Stromal cell of bone marrow (primary cell): ENCODE measurements around the gene ADAM12.

Experiments
- DNase-seq: peaks from one replicate; pipeline ENCODE4 v3.0.0-alpha.2; 2012; ENCODE audit warnings: low read depth

The ADAM12 gene, protein sequence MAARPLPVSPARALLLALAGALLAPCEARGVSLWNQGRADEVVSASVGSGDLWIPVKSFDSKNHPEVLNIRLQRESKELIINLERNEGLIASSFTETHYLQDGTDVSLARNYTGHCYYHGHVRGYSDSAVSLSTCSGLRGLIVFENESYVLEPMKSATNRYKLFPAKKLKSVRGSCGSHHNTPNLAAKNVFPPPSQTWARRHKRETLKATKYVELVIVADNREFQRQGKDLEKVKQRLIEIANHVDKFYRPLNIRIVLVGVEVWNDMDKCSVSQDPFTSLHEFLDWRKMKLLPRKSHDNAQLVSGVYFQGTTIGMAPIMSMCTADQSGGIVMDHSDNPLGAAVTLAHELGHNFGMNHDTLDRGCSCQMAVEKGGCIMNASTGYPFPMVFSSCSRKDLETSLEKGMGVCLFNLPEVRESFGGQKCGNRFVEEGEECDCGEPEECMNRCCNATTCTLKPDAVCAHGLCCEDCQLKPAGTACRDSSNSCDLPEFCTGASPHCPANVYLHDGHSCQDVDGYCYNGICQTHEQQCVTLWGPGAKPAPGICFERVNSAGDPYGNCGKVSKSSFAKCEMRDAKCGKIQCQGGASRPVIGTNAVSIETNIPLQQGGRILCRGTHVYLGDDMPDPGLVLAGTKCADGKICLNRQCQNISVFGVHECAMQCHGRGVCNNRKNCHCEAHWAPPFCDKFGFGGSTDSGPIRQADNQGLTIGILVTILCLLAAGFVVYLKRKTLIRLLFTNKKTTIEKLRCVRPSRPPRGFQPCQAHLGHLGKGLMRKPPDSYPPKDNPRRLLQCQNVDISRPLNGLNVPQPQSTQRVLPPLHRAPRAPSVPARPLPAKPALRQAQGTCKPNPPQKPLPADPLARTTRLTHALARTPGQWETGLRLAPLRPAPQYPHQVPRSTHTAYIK

GRCh38 chr10:126387931-126388911, at the start of gene ADAM12:
TSS of gene ADAM12 (minus strand) at chr10:126388477. CDS start at chr10:126388145, 332 bp downstream.
- peak; percentile 70 for DNase-seq

DNA sequence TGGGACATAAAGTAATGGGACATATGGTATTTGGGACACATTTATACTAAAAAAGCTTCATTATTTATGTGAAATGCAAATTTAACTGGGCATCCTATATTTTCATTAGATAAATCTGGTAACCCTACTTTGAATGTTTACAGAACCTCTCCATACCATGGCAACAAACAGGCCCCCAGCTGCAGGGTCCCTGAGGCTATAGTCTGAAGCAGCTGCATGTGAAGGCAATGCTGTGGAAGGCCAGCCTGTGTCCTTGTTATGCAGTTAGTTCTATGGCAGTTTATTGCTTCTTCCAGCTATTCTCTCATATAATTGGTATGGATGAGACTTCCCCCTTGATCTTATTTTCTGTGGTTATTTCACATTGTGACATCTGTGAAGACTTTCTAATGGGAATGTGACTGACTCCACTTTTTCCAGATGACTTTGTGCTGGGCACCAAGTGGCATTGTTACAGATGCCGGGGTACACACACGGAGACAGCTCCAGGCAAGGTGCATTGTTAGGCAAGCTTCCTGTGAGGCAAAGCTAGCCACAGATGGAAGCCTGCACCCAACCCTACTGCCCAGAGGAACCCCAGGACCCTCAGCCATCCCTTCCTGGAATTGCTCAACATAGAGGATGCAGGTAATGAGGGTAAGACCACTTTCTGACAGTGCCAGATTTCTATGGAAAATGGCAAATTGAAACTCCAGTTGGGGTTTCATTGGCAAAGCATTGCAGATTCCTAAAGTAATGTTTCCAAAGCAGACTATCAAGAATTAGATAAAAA, 49.5 kb upstream of the ADAM12 start:
- no peak for DNase-seq

DNA sequence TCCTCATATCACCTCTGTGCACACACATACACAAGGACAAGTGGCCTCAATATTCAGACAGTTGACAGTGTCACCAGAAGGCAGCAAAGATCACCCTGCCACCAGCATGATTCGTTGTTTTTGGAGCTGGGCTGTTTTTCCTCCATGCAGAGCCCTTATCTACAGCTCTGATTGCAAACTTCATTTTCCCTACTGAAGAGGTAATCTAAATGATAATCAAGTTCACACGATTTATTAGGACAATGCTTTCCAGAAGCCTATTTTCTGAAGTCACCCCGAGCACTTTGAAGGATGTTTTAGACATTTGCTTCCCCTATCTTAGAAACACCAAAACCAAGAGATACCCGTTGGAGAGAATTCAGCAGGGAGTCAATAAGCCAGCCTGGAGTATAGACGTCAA, 46.0 kb upstream of the ADAM12 start:
- no peak for DNase-seq

DNA sequence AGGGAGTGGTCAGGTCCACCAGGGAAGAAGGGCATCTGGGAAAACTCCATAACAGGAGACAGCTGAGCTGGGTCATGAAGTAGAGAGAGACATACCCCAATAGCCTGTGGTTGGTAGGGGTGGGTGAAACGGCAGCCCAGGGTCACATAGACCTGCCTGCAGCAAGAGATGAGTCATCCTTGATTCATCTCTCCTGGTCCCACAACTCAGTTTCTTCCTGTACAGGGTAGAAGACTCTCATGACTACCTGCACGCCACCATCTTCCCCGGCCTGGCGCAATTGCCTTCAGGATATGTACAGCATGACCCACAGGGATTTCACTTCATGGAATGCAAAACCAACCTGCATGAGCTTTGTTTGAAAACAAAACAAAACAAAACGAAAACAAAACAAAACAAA, 45.1 kb upstream of the ADAM12 start:
- no peak for DNase-seq

GRCh38 chr10:126432507-126432906, 44.2 kb upstream of the ADAM12 start:
- no peak for DNase-seq

GRCh38 chr10:126431816-126432215, 43.5 kb upstream of the ADAM12 start:
- DNase-seq, result no peak

DNA sequence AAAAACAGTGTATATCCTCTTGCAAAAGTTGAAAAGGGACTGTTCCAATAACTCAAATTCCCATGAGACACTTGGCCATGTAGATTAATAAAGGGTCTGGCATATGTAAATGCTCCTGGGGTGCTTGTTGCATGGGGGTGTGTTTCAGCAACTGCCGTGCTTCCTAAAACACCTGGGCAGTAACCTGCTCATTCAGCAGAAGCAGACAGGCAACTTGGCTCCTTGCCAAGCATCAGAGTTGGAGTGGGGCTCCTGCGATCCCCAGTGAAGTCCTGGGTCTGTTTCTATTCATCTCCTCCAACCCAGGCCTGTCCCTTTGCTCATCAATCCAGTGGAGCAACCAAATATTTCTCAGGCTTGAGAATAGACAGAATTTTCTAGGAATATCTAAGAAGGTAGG, 42.2 kb upstream of the ADAM12 start:
- DNase-seq, result no peak

GRCh38 chr10:126429275-126429674, 41.0 kb upstream of the ADAM12 start:
- no peak for DNase-seq

- no peak for DNase-seq
Measured at GRCh38 chr10:126425489-126426065, 37.3 kb upstream of the ADAM12 start.

- DNase-seq, result no peak
Measured at GRCh38 chr10:126425032-126425431, 36.8 kb upstream of the ADAM12 start.

- no peak for DNase-seq
Measured at GRCh38 chr10:126423732-126424491, 35.6 kb upstream of the ADAM12 start.

GRCh38 chr10:126422567-126422966, 34.3 kb upstream of the ADAM12 start:
- DNase-seq, result no peak

DNA sequence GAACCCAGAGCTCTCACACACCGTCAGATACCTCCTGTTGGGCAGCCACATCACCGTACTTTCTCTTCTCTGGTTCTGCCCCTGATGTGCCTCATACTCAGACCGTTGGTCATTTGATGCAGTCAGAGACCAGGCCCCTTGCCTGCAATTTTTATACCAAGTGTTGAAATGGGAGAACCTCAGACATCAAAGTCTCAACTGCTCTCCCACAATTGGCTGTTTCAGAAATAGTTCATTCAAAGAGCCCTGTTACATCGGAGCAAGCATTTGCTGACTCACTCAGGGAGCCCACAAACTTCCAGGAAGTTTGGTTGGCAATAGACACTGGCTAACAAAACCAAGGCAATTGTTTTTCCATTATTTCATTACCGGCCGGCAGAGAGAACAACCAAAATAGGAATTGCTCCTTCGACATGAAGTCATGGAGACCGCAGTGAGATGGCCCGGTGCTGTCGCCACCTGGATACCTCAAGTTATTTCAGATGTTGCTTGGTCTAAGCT, 33.5 kb upstream of the ADAM12 start:
- DNase-seq, result peak; percentile 99

DNA sequence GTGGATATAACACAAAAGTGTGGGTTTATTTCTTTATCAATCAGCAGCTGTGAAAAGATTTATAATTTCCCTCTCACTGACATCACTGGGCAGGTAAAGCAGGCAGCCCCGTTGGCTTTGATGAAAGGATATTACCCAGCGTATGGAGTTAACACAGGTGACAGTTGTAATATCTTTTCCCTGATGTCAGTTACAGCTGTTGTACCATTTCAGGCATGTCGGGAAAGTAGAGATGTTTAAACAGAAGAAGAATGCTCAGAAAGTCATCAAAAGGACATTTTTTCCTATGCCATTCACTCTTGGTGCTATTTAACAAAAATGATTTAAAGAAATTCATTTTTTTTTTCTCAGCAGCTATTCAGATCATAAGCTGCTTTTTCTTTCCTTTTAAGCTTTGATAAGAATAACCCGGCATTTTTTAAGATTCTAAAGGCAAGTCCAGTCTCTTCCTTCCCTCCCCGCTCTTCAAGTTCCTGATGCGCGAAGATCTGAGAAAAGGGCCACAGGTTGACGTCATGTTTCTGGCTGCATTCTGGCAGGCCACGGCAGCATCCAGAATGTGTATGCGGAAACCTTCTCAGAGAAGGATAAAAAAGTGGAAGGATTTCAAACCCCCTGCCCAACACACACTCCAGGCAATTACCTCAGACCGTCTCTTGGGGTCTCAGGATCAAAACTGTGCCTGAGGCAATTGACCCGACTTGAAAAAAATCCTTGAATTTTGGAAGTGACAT, 32.5 kb upstream of the ADAM12 start:
- DNase-seq, result no peak

- no peak for DNase-seq
Measured at GRCh38 chr10:126417220-126417825, 29.0 kb upstream of the ADAM12 start.

DNA sequence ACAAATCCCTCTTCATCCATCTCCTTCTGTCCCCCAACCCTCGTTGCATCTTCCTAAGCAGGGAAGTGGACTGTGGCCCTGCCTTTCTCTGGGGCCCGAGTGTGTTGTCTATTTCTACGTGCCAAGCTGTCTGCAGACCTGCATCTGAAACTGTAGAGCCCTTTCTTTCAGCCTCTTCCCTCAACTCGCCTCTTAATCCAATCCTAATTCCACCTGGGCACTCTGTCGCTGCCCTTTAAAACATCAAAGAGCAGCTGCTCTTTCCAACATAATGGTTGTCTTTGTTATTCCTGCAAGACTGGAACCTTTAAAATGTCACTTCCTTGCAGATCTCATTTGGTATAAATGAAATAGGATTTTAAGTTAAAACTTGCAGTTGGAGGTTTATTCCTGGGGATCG, 21.5 kb upstream of the ADAM12 start:
- DNase-seq, result no peak

DNA sequence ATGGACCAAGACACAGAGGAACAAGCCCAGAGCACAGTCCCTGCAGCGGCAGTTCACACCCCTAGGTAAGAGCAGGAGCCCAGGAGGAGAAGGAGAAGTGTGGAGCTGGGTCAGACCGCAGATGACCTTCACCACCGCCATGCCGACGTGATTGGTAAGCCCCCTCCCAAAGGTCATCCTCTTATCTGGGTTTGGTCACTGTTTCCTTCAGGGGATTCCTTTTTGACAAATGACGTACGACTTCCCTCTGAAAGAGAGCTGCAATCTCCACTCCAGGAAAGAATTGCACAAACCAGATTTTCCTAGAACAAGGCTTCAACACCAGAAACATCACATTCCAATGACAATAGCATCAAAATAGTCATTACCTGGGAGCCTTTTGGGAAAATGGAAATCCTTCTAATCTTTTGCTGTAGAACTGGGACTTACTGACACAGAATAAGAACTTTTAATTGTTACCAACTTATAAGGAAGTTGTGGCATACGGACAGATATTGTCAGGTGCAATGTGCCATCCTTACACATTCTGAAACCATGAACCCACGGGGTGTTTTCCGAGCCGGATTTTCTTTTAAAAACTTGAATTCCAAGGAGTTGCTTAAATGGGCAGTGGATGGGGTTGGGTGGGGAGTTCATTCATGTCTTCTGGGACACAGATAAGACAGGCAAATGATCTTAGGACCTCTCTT, 20.8 kb upstream of the ADAM12 start:
- DNase-seq, result no peak

DNA sequence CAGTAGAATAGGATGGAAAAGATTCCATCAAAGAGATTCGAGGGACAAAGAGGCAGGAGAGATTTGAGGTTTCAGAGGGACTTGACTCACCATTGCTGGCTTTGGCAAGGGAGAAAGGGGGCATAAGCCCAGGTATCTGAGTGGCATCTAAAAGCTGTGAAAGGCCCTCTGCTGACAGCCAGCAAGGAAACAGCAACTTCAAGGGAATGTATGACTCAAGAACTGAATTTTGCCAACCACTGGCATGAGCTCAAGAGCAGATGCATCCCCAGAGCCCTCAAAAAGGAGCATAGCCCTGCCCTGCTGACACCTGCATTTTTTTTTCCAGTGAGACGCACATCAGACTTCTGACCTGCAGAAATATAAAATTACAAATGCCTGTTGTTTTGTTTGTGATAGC, 19.6 kb upstream of the ADAM12 start:
- no peak for DNase-seq
